Mammary epithelial cell (primary cell): ENCODE results near the gene LTN1.

Experiments
- CTCF ChIP-seq, 2 donors: IDR thresholded peaks in 1 of 2; conservative IDR thresholded peaks in 1 of 2; 2 replicates each; pipeline ENCODE4 v1.5.1; 2011 to 2012; ENCODE audit warnings: inconsistent platforms in 2 of 2, low read length in 2 of 2, mild to moderate bottlenecking in 2 of 2, control low read depth in 1 of 2, low read depth in 1 of 2; ENCODE audit not compliant: insufficient read depth in 1 of 2; ENCODE audit errors: extremely low read depth in 1 of 2
- EZH2 ChIP-seq: IDR thresholded peaks from 2 replicates; pipeline ENCODE4 v1.6.1; 2012; ENCODE audit warnings: low read length, inconsistent platforms, borderline replicate concordance

DNA sequence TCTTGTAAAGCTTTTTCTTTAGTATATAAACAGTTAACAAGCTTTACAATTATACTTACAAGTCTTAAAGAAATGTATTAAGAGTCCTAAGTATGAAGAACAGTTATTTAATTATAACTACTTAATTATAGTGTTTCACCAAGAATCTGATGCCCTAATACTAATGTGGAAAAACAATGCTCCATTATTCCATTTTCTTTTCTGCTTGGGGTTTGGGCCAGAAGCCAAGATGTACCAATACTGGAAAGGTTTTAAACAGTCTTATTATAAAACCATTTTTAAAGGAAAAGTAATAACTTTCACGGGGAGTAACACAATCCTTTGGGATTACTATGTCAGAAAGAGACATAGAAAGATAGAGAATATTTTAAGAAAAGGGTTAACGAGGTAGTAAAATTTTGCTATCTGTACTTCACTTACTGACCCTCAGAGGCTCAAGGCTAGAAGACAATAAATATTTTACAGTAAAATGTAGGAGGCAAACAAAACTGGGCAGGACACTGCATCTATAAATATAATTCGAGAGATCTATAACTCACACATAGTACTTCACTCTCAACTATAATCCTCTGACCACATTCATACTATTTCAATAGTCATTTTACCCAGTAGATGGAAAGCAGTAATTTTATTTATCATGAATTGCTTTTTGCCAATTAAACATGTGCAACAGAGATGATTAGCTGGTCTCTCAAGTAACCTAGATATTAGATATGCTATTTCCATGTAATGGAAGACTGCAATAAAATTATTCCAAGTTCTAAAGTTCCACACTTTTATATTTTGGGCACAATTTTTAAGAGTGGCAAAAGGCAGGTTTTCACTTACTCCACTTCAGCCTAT lies 63.9 kb downstream of the LTN1 start:
- TF ChIP-seq CTCF (conservative IDR thresholded peaks at IDR 0.05 in 1 of 2, IDR thresholded peaks at IDR 0.05 in 1 of 2; ENCODE audit: extremely low read depth in 1 of 2, insufficient read depth in 1 of 2, low read depth in 1 of 2, low read length in 2 of 2) (no peak), EZH2 (no peak)
